Measurements from ENCODE around the gene SLC16A10. TPM values are rescaled to one million over a fixed set of nuclear protein-coding genes. Genes with fewer than 3 reads are reported as not detected.

SLC16A10 gene
- polyA plus RNA-seq, 1 donor (not counting 4 experiments of a cell fraction or from before 2014, with no cell fraction given), result not detected

- no peak overlapping the region for H2AFZ ChIP-seq (ENCODE audit: control insufficient read depth, low read length)
- H3K36me3 ChIP-seq (ENCODE audit: control insufficient read depth in 2 of 2, extremely low read depth in 1 of 2, insufficient read depth in 2 of 2, low read length in 2 of 2), result peaks cover 2 to 4% of the 10 kb centered on the region in 2 experiments
- no peaks in the 10 kb centered on the region for H3K4me1 ChIP-seq (ENCODE audit: control insufficient read depth, extremely low read depth, insufficient read depth, low read length)
- no peaks in the 10 kb centered on the region for H3K9me1 ChIP-seq (ENCODE audit: control insufficient read depth, extremely low read depth, insufficient read depth, low read length)
- H3K9ac ChIP-seq (ENCODE audit: control insufficient read depth, extremely low read depth, insufficient read depth, low read length), result no peak overlapping the region
- H3K27me3 ChIP-seq (ENCODE audit: control insufficient read depth, extremely low read depth, insufficient read depth, low read length), result no peaks in the 10 kb centered on the region
- no peak overlapping the region for H3K4me2 ChIP-seq (ENCODE audit: control insufficient read depth, extremely low read depth, insufficient read depth, low read depth, low read length)
- H3K79me2 ChIP-seq (ENCODE audit: control insufficient read depth, insufficient read depth, low read length), result no peaks in the 10 kb centered on the region
- H3K4me3 ChIP-seq (ENCODE audit: control insufficient read depth in 2 of 3, extremely low read depth in 1 of 3, insufficient read depth in 2 of 3, low read depth in 1 of 3, low read length in 3 of 3), result no peak overlapping the region
- no peak overlapping the region for H3K27ac ChIP-seq (ENCODE audit: control insufficient read depth, insufficient read depth, low read length)
- H4K20me1 ChIP-seq (ENCODE audit: control insufficient read depth, extremely low read depth, insufficient read depth, low read length), result no peaks in the 10 kb centered on the region
- H3K9me3 ChIP-seq (ENCODE audit: control insufficient read depth, low read depth, low read length), result no peaks in the 10 kb centered on the region
- DNase-seq (ENCODE audit: low read depth, low spot score) (no peak), FAIRE-seq (no peak)
- TF ChIP-seq CTCF (optimal IDR thresholded peaks at IDR 0.05 in 1 of 3, IDR thresholded peaks at IDR 0.05 in 1 of 3, conservative IDR thresholded peaks at IDR 0.05 in 1 of 3; ENCODE audit: extremely low read depth in 1 of 3, insufficient read depth in 2 of 3, low read length in 3 of 3) (no peak), EZH2 (IDR thresholded peaks at IDR 0.05; ENCODE audit: low read length) (no peak)
- dilution Hi-C loops (cut with MboI; ENCODE audit: extremely low pct_ligation_motif_present, low sequenced_read_pairs), result no loop called here
Measured at GRCh38 chr6:111280445-111280955, 193.2 kb downstream of the SLC16A10 start.

Small RNA genes lying within 50 kb of the gene (small RNA-seq; reads per million reads assigned to genes)
- gene RNU6-960P (ENCODE audit: insufficient read length in 3 of 3, low read depth in 3 of 3, low replicate concordance in 1 of 3), result 0 reads per million in 3 experiments

Other genes with a start within 250 kb of the SLC16A10 start
- gene AMD1, start 212.7 kb upstream of the SLC16A10 start, polyA plus RNA-seq, result 51.4 to 105 TPM (median 90.9 TPM) in 3 replicates
- gene GTF3C6, start 128.8 kb upstream of the SLC16A10 start, polyA plus RNA-seq, result 14.0 to 44.1 TPM (median 40.8 TPM) in 3 replicates
- 25.5 to 58.1 TPM (median 31.2 TPM) in 3 replicates for gene RPF2, start 105.5 kb upstream of the SLC16A10 start, polyA plus RNA-seq